GM23338 (cell line): ENCODE data around the gene DOCK4. TPM values are rescaled to one million over a fixed set of nuclear protein-coding genes. Genes with fewer than 3 reads are reported as not detected.

Source experiments
- ATAC-seq: fragments of 200-7000 bp; cut with Tn5 transposase; 3 replicates; pipeline ENCODE4 v1.9.1; 2020
- DNase-seq: peaks from one replicate; pipeline ENCODE4 v3.0.0-alpha.2; 2015; ENCODE audit warnings: low spot score
- H2AFZ ChIP-seq: fragments of 200-600 bp; sonication (generic); 2 replicates; pipeline ENCODE4 v1.8.0; 2016; ENCODE audit warnings: antibody characterized with exemption, mild to moderate bottlenecking, moderate library complexity
- H3F3A ChIP-seq: fragments of 200-600 bp; sonication (generic); replicated peaks from 2 replicates; pipeline ENCODE4 v1.8.0; 2017; ENCODE audit warnings: antibody characterized with exemption, mixed run types, low read depth
- H3K27ac ChIP-seq: fragments of 200-600 bp; sonication (generic); 2 replicates; pipeline ENCODE4 v1.6.1; 2016; ENCODE audit warnings: low read depth
- H3K27me3 ChIP-seq: fragments of 200-600 bp; sonication (generic); 2 replicates; pipeline ENCODE4 v1.8.0; 2016; ENCODE audit warnings: mild to moderate bottlenecking, mixed run types, moderate library complexity; ENCODE audit not compliant: insufficient read depth
- H3K36me3 ChIP-seq: fragments of 200-600 bp; sonication (generic); 2 replicates; pipeline ENCODE4 v1.8.0; 2016; ENCODE audit warnings: mild to moderate bottlenecking; ENCODE audit not compliant: insufficient read depth
- H3K4me1 ChIP-seq: fragments of 200-600 bp; sonication (generic); 2 replicates; pipeline ENCODE4 v1.8.0; 2016; ENCODE audit warnings: mild to moderate bottlenecking, moderate library complexity; ENCODE audit not compliant: insufficient read depth
- H3K4me2 ChIP-seq: fragments of 200-600 bp; sonication (generic); 2 replicates; pipeline ENCODE4 v1.7.1; 2017; ENCODE audit warnings: mixed run types
- H3K4me3 ChIP-seq: fragments of 200-600 bp; sonication (generic); 2 replicates; pipeline ENCODE4 v1.6.1; 2016; ENCODE audit warnings: mixed run types
- H3K79me2 ChIP-seq: fragments of 200-600 bp; sonication (generic); replicated peaks from 2 replicates; pipeline ENCODE4 v1.8.0; 2017; ENCODE audit warnings: mild to moderate bottlenecking; ENCODE audit not compliant: insufficient read depth
- H3K9me2 ChIP-seq: fragments of 200-600 bp; sonication (generic); 2 replicates; pipeline ENCODE4 v1.8.0; 2017; ENCODE audit not compliant: insufficient read depth
- H4K20me1 ChIP-seq: fragments of 200-600 bp; sonication (generic); replicated peaks from 2 replicates; pipeline ENCODE4 v1.8.0; 2017; ENCODE audit warnings: mild to moderate bottlenecking; ENCODE audit not compliant: insufficient read depth
- H3K27ac Mint-ChIP-seq: 2 replicates; pipeline ENCODE4 v1.8.0; 2020; ENCODE audit warnings: inconsistent platforms, mild to moderate bottlenecking, moderate library complexity, mixed read lengths
- H3K27me3 Mint-ChIP-seq: 3 replicates; pipeline ENCODE4 v1.8.0; 2022; ENCODE audit warnings: low read depth, mild to moderate bottlenecking, moderate library complexity, mixed read lengths, inconsistent platforms; ENCODE audit not compliant: insufficient read depth, poor library complexity
- H3K36me3 Mint-ChIP-seq: 3 replicates; pipeline ENCODE4 v1.8.0; 2021; ENCODE audit warnings: low read depth, mild to moderate bottlenecking, inconsistent platforms, moderate library complexity, mixed read lengths
- H3K4me1 Mint-ChIP-seq: 3 replicates; pipeline ENCODE4 v1.8.0; 2020; ENCODE audit warnings: mild to moderate bottlenecking, inconsistent platforms, mixed read lengths
- H3K4me3 Mint-ChIP-seq: 3 replicates; pipeline ENCODE4 v1.8.0; 2021; ENCODE audit warnings: moderate library complexity, mild to moderate bottlenecking, inconsistent platforms, mixed read lengths
- H3K9me3 Mint-ChIP-seq: 3 replicates; pipeline ENCODE4 v1.8.0; 2020; ENCODE audit warnings: moderate library complexity, mild to moderate bottlenecking, inconsistent platforms, mixed read lengths
- CREB1 ChIP-seq: fragments of 250-450 bp; sonication (Bioruptor Pico); IDR thresholded peaks from 2 replicates; pipeline ENCODE4 v1.5.0; 2020; ENCODE audit warnings: low read depth, mild to moderate bottlenecking, moderate library complexity
- EZH2 ChIP-seq: fragments of 200-600 bp; sonication (generic); IDR thresholded peaks from one replicate; pipeline ENCODE4 v1.8.0; 2017; ENCODE audit warnings: antibody characterized with exemption, mild to moderate bottlenecking, low read depth; ENCODE audit not compliant: unreplicated experiment
- EZH2phosphoT487 ChIP-seq: fragments of 200-600 bp; sonication (generic); IDR thresholded peaks from one replicate; pipeline ENCODE4 v1.8.1; 2018; ENCODE audit warnings: antibody characterized with exemption; ENCODE audit not compliant: unreplicated experiment
- JUNB ChIP-seq: IDR thresholded peaks from one replicate; pipeline ENCODE4 v1.6.1; 2016; ENCODE audit warnings: antibody characterized with exemption; ENCODE audit not compliant: unreplicated experiment
- NANOG ChIP-seq: IDR thresholded peaks from 2 replicates; pipeline ENCODE4 v1.6.1; 2016; ENCODE audit warnings: antibody characterized with exemption, borderline replicate concordance
- POLR2AphosphoS5 ChIP-seq: IDR thresholded peaks from 2 replicates; pipeline ENCODE4 v1.6.1; 2016; ENCODE audit warnings: antibody characterized with exemption, low read depth
- STAT1 ChIP-seq: IDR thresholded peaks from one replicate; pipeline ENCODE4 v1.6.1; 2016; ENCODE audit warnings: antibody characterized with exemption; ENCODE audit not compliant: unreplicated experiment
- ZNF114 ChIP-seq: fragments of 250-450 bp; sonication (Bioruptor Pico); IDR thresholded peaks from 2 replicates; pipeline ENCODE4 v1.5.0; 2020; ENCODE audit warnings: mild to moderate bottlenecking, moderate library complexity
- ZNF331 ChIP-seq: fragments of 250-450 bp; sonication (Bioruptor Pico); IDR thresholded peaks from 2 replicates; pipeline ENCODE4 v1.5.0; 2020; ENCODE audit warnings: low read depth, mild to moderate bottlenecking, moderate library complexity
- ZNF462 ChIP-seq: fragments of 250-450 bp; sonication (Bioruptor Pico); IDR thresholded peaks from 2 replicates; pipeline ENCODE4 v1.5.0; 2020; ENCODE audit warnings: mild to moderate bottlenecking, moderate library complexity
- polyA plus RNA-seq: library from polyadenylated mRNA; unstranded; fragments of >200 nt; fragmentation: Nextera tagmentation; extraction: Ambion mirVana; gene quantifications from 2 replicates; pipeline ENCODE4 v1.2.1, GENCODE V29; 2016
- total RNA-seq: library from RNA; depleted of rRNA; stranded (reverse); fragments of >200 nt; shearing (Covaris generic); gene quantifications from 2 replicates; pipeline ENCODE4 v1.2.3, GENCODE V29; 2014

DOCK4 gene
- total and polyA plus RNA-seq, 2 experiments from 2014 or later = 6.3 to 33.8 TPM

- no peak overlapping the region for H2AFZ ChIP-seq
- Mint-ChIP-seq H3K9me3 (no peaks in the 10 kb centered on the region), H3K27me3 (no peaks in the 10 kb centered on the region), H3K36me3 (peaks cover 19% of the 10 kb centered on the region), H3K27ac (no peak overlapping the region), H3K4me1 (peaks cover 5% of the 10 kb centered on the region; the same call in 2 of the 3 replicates), H3K4me3 (no peak overlapping the region)
- no peak overlapping the region for H3K4me3 ChIP-seq
- H3K27ac ChIP-seq = no peak overlapping the region
- no peaks in the 10 kb centered on the region; the same call in 1 of the 2 replicates for H3K9me2 ChIP-seq
- no peaks in the 10 kb centered on the region for H3K27me3 ChIP-seq
- TF ChIP-seq STAT1 (no peak), POLR2AphosphoS5 (no peak), CREB1 (no peak)
- ATAC-seq (no peak), DNase-seq (no peak)
- no peak overlapping the region for H3K4me2 ChIP-seq
- no peaks in the 10 kb centered on the region for H4K20me1 ChIP-seq
- no peaks in the 10 kb centered on the region; the same call in 1 of the 2 replicates for H3K36me3 ChIP-seq
- H3K79me2 ChIP-seq = no peaks in the 10 kb centered on the region
- H3K4me1 ChIP-seq = peaks cover 4% of the 10 kb centered on the region; the same call in 1 of the 2 replicates
- no peaks in the 10 kb centered on the region for H3F3A ChIP-seq
Measured at GRCh38 chr7:111986601-111987000, 219.6 kb downstream of the DOCK4 start.

- Mint-ChIP-seq H3K4me1 (peaks cover 7% of the 10 kb centered on the region; the same call in 2 of the 3 replicates), H3K27ac (no peak overlapping the region)
- H3K27me3 ChIP-seq = no peaks in the 10 kb centered on the region
Measured at GRCh38 chr7:111985798-111986197, 220.4 kb downstream of the DOCK4 start.

GRCh38 chr7:111982804-111983203, 223.4 kb downstream of the DOCK4 start:
- H3K9me2 ChIP-seq = no peaks in the 10 kb centered on the region; the same call in 1 of the 2 replicates
- H3K4me2 ChIP-seq = no peak overlapping the region
- no peak overlapping the region for H3K4me3 Mint-ChIP-seq
- H3K27me3 ChIP-seq = no peaks in the 10 kb centered on the region
- no peaks in the 10 kb centered on the region for H3K79me2 ChIP-seq
- H3K27ac ChIP-seq = no peak overlapping the region
- H3K9me3 Mint-ChIP-seq = no peaks in the 10 kb centered on the region
- H3K4me1 ChIP-seq = no peaks in the 10 kb centered on the region
- no peaks in the 10 kb centered on the region for H4K20me1 ChIP-seq
- H2AFZ ChIP-seq = no peak overlapping the region
- no peak for ATAC-seq
- peaks cover 8% of the 10 kb centered on the region; the same call in 2 of the 3 replicates for H3K4me1 Mint-ChIP-seq
- H3K27ac Mint-ChIP-seq = no peak overlapping the region
- peaks cover 19% of the 10 kb centered on the region for H3K36me3 Mint-ChIP-seq
- no peak for DNase-seq
- no peaks in the 10 kb centered on the region; the same call in 1 of the 2 replicates for H3K36me3 ChIP-seq
- H3K4me3 ChIP-seq = no peak overlapping the region
- no peaks in the 10 kb centered on the region for H3F3A ChIP-seq
- no peaks in the 10 kb centered on the region for H3K27me3 Mint-ChIP-seq
- no peak for TF ChIP-seq ZNF331 (CRISPR knock-in tag)
- no peak for TF ChIP-seq EZH2phosphoT487
- TF ChIP-seq NANOG = no peak
- TF ChIP-seq EZH2 = no peak
- no peak for TF ChIP-seq POLR2AphosphoS5
- no peak for TF ChIP-seq JUNB
- TF ChIP-seq ZNF462 (CRISPR knock-in tag) = no peak
- no peak for TF ChIP-seq STAT1

More at GRCh38 chr7:111985798-111986197, 220.4 kb downstream of the DOCK4 start:
- DNase-seq = no peak
- H3K27me3 Mint-ChIP-seq = no peaks in the 10 kb centered on the region
- H2AFZ ChIP-seq = no peak overlapping the region
- H3K9me3 Mint-ChIP-seq = no peaks in the 10 kb centered on the region
- H3K9me2 ChIP-seq = no peaks in the 10 kb centered on the region; the same call in 1 of the 2 replicates
- H3K27ac ChIP-seq = no peak overlapping the region
- no peaks in the 10 kb centered on the region; the same call in 1 of the 2 replicates for H3K36me3 ChIP-seq
- no peak overlapping the region for H3K4me2 ChIP-seq
- H3K79me2 ChIP-seq = no peaks in the 10 kb centered on the region
- no peak overlapping the region for H3K4me3 ChIP-seq
- no peaks in the 10 kb centered on the region for H4K20me1 ChIP-seq
- no peak for ATAC-seq
- H3K36me3 Mint-ChIP-seq = peaks cover 19% of the 10 kb centered on the region
- H3K4me3 Mint-ChIP-seq = no peak overlapping the region
- no peaks in the 10 kb centered on the region for H3F3A ChIP-seq
- TF ChIP-seq ZNF114 (CRISPR knock-in tag) (no peak), EZH2phosphoT487 (no peak), POLR2AphosphoS5 (no peak), ZNF331 (CRISPR knock-in tag) (no peak)
- peaks cover 4% of the 10 kb centered on the region; the same call in 1 of the 2 replicates for H3K4me1 ChIP-seq
